Measurements from ENCODE around the gene GALK2.

The GALK2 gene

DNA sequence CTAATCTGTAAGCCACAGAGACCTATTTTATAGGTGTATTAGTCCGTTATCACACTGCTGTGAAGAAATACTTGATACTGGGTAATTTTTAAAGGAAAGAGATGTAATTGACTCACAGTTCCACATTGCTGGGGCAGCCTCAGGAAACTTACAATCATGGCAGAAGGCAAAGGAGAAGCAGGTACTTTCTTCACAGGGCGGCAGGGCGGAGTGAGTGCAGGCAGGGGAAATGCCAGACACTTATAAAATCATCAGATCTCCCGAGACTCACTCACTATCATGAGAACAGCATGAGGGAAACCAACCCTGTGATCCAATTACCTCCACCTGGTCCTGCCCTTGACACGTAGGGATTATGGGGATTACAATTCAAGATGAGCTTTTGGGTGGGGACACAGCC lies 108.7 kb downstream of the GALK2 start:
- no peak for TF ChIP-seq PPARA (CRISPR knock-in tag; IDR thresholded peaks at IDR 0.05; ENCODE audit: borderline replicate concordance)
- no peak for TF ChIP-seq ZNF565 (CRISPR knock-in tag; conservative IDR thresholded peaks at IDR 0.05; ENCODE audit: low read depth)
- TF ChIP-seq ZNF8 (CRISPR knock-in tag; IDR thresholded peaks at IDR 0.05), result no peak
- TF ChIP-seq ZC3H10 (CRISPR knock-in tag; IDR thresholded peaks at IDR 0.05), result no peak
- TF ChIP-seq ESRRG (CRISPR knock-in tag; IDR thresholded peaks at IDR 0.05), result no peak
- TF ChIP-seq OSR1 (CRISPR knock-in tag; IDR thresholded peaks at IDR 0.05), result no peak
- TF ChIP-seq, protein P1, sequence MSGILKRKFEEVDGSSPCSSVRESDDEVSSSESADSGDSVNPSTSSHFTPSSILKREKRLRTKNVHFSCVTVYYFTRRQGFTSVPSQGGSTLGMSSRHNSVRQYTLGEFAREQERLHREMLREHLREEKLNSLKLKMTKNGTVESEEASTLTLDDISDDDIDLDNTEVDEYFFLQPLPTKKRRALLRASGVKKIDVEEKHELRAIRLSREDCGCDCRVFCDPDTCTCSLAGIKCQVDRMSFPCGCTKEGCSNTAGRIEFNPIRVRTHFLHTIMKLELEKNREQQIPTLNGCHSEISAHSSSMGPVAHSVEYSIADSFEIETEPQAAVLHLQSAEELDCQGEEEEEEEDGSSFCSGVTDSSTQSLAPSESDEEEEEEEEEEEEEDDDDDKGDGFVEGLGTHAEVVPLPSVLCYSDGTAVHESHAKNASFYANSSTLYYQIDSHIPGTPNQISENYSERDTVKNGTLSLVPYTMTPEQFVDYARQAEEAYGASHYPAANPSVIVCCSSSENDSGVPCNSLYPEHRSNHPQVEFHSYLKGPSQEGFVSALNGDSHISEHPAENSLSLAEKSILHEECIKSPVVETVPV (CRISPR knock-in tag; IDR thresholded peaks at IDR 0.05), result no peak
- no peak for TF ChIP-seq RARB (CRISPR knock-in tag; IDR thresholded peaks at IDR 0.05)
- no peak for TF ChIP-seq TSHZ2 (CRISPR knock-in tag; IDR thresholded peaks at IDR 0.05)
- no peak for TF ChIP-seq BACH2 (CRISPR knock-in tag; IDR thresholded peaks at IDR 0.05; ENCODE audit: borderline replicate concordance)
- TF ChIP-seq CSDC2 (CRISPR knock-in tag; IDR thresholded peaks at IDR 0.05), result no peak
- no peak for TF ChIP-seq ISL1 (CRISPR knock-in tag; IDR thresholded peaks at IDR 0.05)
- TF ChIP-seq, protein P2, sequence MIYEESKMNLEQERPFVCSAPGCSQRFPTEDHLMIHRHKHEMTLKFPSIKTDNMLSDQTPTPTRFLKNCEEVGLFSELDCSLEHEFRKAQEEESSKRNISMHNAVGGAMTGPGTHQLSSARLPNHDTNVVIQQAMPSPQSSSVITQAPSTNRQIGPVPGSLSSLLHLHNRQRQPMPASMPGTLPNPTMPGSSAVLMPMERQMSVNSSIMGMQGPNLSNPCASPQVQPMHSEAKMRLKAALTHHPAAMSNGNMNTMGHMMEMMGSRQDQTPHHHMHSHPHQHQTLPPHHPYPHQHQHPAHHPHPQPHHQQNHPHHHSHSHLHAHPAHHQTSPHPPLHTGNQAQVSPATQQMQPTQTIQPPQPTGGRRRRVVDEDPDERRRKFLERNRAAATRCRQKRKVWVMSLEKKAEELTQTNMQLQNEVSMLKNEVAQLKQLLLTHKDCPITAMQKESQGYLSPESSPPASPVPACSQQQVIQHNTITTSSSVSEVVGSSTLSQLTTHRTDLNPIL (CRISPR knock-in tag; IDR thresholded peaks at IDR 0.05; ENCODE audit: low read depth), result no peak
- TF ChIP-seq GLIS3 (CRISPR knock-in tag; IDR thresholded peaks at IDR 0.05), result no peak
- TF ChIP-seq, protein P3, sequence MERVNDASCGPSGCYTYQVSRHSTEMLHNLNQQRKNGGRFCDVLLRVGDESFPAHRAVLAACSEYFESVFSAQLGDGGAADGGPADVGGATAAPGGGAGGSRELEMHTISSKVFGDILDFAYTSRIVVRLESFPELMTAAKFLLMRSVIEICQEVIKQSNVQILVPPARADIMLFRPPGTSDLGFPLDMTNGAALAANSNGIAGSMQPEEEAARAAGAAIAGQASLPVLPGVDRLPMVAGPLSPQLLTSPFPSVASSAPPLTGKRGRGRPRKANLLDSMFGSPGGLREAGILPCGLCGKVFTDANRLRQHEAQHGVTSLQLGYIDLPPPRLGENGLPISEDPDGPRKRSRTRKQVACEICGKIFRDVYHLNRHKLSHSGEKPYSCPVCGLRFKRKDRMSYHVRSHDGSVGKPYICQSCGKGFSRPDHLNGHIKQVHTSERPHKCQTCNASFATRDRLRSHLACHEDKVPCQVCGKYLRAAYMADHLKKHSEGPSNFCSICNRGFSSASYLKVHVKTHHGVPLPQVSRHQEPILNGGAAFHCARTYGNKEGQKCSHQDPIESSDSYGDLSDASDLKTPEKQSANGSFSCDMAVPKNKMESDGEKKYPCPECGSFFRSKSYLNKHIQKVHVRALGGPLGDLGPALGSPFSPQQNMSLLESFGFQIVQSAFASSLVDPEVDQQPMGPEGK (CRISPR knock-in tag; IDR thresholded peaks at IDR 0.05; ENCODE audit: borderline replicate concordance), result no peak
- TF ChIP-seq ZFP3 (CRISPR knock-in tag; IDR thresholded peaks at IDR 0.05), result no peak
- TF ChIP-seq ZNF70 (CRISPR knock-in tag; IDR thresholded peaks at IDR 0.05), result no peak
- TF ChIP-seq ZFP30 (CRISPR knock-in tag; IDR thresholded peaks at IDR 0.05), result no peak
- no peak for TF ChIP-seq ARNTL (CRISPR knock-in tag; IDR thresholded peaks at IDR 0.05; ENCODE audit: borderline replicate concordance, low read depth)
- TF ChIP-seq SNAI2 (CRISPR knock-in tag; IDR thresholded peaks at IDR 0.05), result no peak
- no peak for ATAC-seq

GRCh38 chr15:49279521-49280456 lies 109.7 kb downstream of the GALK2 start:
- TF ChIP-seq ISL1 (CRISPR knock-in tag; IDR thresholded peaks at IDR 0.05) (no peak), ZNF70 (CRISPR knock-in tag; IDR thresholded peaks at IDR 0.05) (no peak), CSDC2 (CRISPR knock-in tag; IDR thresholded peaks at IDR 0.05) (no peak), GLIS3 (CRISPR knock-in tag; IDR thresholded peaks at IDR 0.05) (no peak), SNAI2 (CRISPR knock-in tag; IDR thresholded peaks at IDR 0.05) (no peak), TCF4 (CRISPR knock-in tag; IDR thresholded peaks at IDR 0.05; ENCODE audit: borderline replicate concordance) (no peak), ZNF8 (CRISPR knock-in tag; IDR thresholded peaks at IDR 0.05) (no peak), ZFP30 (CRISPR knock-in tag; IDR thresholded peaks at IDR 0.05) (no peak), ZFP3 (CRISPR knock-in tag; IDR thresholded peaks at IDR 0.05) (no peak), OSR1 (CRISPR knock-in tag; IDR thresholded peaks at IDR 0.05) (no peak)
- no peak for ATAC-seq

DNA sequence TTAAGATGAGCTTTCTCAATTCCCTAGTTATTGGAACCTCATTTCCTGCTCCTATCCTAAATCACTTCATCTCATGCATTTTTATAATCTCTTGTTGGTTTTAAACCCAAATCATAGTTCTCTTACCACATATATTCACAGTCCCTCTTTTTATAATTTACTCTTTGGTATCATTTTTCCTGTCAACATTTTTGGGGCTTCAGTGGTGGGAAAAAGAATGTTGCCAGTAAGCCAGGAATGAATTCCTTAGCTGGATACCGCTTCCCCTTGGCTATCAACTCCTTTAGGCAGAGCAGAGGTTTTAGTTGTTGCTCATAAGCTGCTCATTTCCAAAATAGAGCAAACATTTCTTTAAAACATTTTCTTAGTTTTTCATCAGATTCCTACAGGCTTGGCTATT lies 112.3 kb downstream of the GALK2 start:
- no peak for TF ChIP-seq ZFP3 (CRISPR knock-in tag; IDR thresholded peaks at IDR 0.05)
- TF ChIP-seq SNAI2 (CRISPR knock-in tag; IDR thresholded peaks at IDR 0.05), result no peak
- no peak for TF ChIP-seq GLIS3 (CRISPR knock-in tag; IDR thresholded peaks at IDR 0.05)
- TF ChIP-seq BACH2 (CRISPR knock-in tag; IDR thresholded peaks at IDR 0.05; ENCODE audit: borderline replicate concordance), result no peak
- TF ChIP-seq, protein P3 (CRISPR knock-in tag; IDR thresholded peaks at IDR 0.05; ENCODE audit: borderline replicate concordance), result no peak
- TF ChIP-seq ESRRG (CRISPR knock-in tag; IDR thresholded peaks at IDR 0.05), result no peak
- TF ChIP-seq ZNF8 (CRISPR knock-in tag; IDR thresholded peaks at IDR 0.05), result no peak
- no peak for TF ChIP-seq TOX (CRISPR knock-in tag; IDR thresholded peaks at IDR 0.05; ENCODE audit: borderline replicate concordance)
- TF ChIP-seq, protein P1 (CRISPR knock-in tag; IDR thresholded peaks at IDR 0.05), result no peak
- TF ChIP-seq ARNTL (CRISPR knock-in tag; IDR thresholded peaks at IDR 0.05; ENCODE audit: borderline replicate concordance, low read depth), result no peak
- TF ChIP-seq ZC3H10 (CRISPR knock-in tag; IDR thresholded peaks at IDR 0.05), result no peak
- no peak for TF ChIP-seq ISL1 (CRISPR knock-in tag; IDR thresholded peaks at IDR 0.05)
- no peak for TF ChIP-seq ZNF565 (CRISPR knock-in tag; conservative IDR thresholded peaks at IDR 0.05; ENCODE audit: low read depth)
- TF ChIP-seq TCF4 (CRISPR knock-in tag; IDR thresholded peaks at IDR 0.05; ENCODE audit: borderline replicate concordance), result no peak
- ATAC-seq, result peak; percentile 73

Measured in SK-N-SH treated with all-trans-retinoic acid at 6 μM for 48 hours (cell line).